ENCODE data around the gene ZNF667.

The ZNF667 gene

GRCh38 chr19:56400485-56400884 is 76.7 kb downstream of the ZNF667 start:
- DNase-seq (ENCODE audit: low read depth, low spot score): no peak

GRCh38 chr19:56398809-56399208 is 78.3 kb downstream of the ZNF667 start:
- no peak for DNase-seq (ENCODE audit: low read depth, low spot score)
- H3K4me3 ChIP-seq (ENCODE audit: low read length): no peak overlapping the region

More at GRCh38 chr19:56400485-56400884, 76.7 kb downstream of the ZNF667 start:
- no peak overlapping the region for H3K4me3 ChIP-seq (ENCODE audit: low read length)

- no peak for DNase-seq (ENCODE audit: low read depth, low spot score)
- no peak within 1 kb of the TSS for H3K4me3 ChIP-seq (ENCODE audit: low read length)
These were observed 83.8 kb downstream of the ZNF667 start, which contains the start of gene ZNF582 for GRCh38 chr19:56393119-56394012. TSS of gene ZNF582 (minus strand) at chr19:56393534. CDS start at chr19:56391752, 1,782 bp downstream.
